NCI-H2081 treated with DMSO at 0.1 percent for 48 hours (cell line): ENCODE data around the gene KDM4F.
"Not testable (repeated sequence)": the region's sequence is repeated elsewhere in the genome, so short reads cannot be mapped to it uniquely, and the experiment has no call there.

ENCODE experiments used
- DNase-seq: peaks from one replicate; lab custom pipeline; 2025; lab: John Stamatoyannopoulos, UW

KDM4F gene

DNA sequence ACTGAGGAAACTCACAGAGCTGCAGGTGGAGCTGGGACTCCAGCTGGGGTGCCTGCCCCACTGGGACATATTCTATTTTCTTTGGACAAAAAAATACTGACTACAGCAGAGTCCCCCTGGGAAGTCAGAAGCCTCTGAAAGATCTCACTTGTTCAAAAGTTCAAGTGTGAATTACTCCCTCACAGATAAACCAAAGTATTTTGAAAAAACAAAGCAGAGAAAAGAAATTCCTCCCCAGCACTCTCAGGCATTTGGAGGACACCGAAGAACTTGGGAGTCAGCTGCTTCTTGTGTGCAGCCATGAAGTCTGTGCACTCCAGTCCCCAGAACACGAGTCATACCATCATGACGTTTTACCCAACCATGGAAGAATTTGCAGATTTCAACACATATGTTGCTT, at the start of gene KDM4F:
TSS of gene KDM4F (plus strand) at position 301 of the 400 bp plus-strand sequence.
- not testable (repeated sequence) for DNase-seq

DNA sequence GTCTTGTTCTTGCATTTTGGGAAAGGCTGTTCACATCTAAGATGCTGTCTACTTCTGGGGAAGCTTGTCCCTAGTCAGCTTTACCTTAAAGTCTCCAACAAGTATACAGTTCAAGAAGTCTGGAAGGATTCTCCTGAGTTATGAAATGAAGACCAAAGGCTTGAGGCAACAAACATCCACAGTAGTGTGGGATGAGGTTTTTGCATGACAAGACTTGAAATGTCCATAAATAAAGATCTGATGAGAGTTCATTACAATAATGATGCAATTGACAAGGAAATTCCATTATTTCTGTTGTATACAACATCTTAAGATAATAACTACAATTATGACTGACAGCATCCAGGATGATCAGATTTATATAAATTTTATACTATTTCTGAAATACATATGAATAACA, 45.5 kb upstream of the KDM4F start:
- no peak for DNase-seq

DNA sequence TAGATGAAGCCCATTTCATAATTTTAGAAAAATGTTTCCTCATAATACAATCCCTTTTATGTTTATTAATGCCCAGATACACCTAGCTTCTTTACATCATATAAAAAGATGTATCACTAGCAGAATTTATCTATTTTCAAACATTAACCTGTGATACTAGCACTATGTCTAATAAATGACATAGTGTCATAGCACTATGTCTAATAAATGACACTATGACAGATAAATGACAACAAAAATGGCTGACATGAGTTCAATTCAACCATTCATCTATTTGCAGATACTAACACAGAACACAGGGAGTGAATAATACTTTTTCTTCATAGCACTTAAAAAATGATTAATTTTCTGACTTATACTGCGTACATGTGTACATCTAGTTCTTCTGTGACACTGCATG, 43.6 kb upstream of the KDM4F start:
- DNase-seq, result no peak

DNA sequence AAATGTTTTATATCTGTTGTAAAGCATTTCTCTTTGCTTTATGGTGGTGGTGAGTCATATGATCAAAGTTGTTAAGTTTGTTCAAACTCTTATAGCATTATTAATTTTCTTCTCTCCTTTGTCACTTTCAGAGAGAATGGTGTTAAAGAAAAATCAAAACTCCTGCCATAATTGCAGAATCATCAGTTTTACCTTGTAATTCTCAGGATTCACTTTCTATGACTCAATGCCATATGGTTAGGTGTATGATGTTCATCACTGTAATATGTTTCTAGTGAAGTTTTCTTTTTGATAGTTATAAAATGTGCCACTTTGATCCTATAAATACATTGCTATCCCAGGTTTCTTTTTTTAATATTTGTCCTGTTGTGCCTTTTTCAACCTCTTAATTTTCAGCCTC, 37.8 kb upstream of the KDM4F start:
- no peak for DNase-seq

DNA sequence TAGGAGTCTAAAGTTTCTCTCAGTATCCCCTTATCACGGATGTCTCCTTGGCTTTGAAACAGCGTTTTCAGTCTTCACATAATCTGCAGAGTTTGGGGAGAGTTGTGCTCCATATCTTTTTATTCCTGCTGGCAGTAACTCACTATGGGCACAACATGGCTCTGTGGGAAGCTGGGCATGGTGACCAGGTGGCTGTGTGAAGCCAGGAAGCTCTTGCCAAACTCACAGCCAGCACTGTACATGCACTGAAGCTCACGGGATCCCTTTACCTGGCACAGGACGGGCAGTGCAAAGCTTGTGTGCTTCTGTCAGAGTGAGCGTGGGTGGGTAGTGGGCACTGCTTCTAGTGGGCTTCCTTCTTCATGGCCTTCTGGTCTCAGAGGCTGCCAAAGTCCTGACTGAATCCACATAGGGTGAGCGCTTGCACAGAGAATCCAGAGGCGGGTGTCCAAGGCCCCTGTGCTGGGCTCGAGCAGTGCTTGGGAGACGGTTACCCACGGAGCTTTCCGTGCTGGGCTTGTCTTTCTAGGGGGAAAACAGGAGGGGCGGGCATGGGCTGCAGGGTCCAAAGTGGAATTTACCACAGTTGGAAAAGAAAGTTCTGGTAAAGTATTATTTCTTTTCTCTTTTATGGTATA, 34.9 kb upstream of the KDM4F start:
- DNase-seq, result no peak

DNA sequence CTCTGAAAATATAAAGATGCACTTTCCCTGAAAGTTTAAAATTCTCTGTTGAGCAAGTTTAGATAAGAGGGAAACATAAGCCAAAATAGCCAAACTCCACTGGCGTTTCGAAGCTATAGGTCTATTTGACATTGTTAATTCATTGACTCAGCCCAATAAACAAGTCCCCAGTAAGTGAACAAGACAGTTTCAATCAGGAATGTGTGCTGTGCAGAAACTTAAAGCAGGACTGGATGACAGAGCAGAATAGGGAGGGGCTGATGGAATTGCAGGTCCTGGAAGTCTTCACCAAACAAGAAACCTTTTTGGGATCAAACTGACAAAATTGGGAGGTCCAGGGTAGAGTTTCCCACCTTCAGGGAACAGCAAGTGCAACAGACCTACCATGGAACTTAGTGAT, 33.1 kb upstream of the KDM4F start:
- DNase-seq, result no peak

DNA sequence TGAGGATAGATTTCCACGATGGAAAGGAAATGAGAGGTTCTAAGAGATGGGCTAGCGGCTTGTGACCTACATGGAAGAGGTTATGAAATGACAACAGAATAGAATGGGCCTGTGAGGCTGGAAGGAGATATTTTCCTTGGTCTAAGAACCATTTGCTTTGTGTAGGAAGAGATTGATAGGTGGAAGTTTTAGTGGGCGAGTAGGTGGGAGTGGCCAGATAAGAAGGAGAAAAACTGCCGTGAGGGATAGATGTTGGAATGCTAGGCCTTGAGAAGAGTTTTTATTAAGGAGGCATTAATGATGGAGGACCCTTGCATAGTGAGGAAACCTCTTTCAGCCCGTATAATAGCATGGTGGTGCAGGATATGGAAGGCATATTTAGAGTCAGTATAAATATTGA, 27.8 kb upstream of the KDM4F start:
- DNase-seq, result not testable (repeated sequence)

DNA sequence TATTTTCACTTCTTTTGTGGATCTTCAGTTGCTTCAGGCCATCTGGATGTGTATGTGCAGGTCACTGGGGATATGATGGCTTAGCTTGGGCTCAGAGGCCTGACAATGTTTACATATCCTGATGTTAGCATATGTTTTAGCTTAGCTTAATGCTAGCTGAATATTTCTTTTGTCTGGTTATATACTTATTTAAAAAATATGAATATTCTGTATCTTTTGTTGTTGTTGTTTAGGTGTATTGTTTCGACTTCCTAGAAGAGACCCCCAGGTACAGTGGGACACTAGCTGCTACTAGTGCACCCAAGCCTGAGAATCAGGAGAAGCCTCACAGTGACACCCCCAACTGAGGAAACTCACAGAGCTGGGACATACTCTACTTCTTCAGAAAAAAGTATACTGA, 24.3 kb upstream of the KDM4F start, which contains the start of gene KDM4E:
TSS of gene KDM4E (plus strand) at position 301 of the 400 bp plus-strand sequence. CDS start 300 bp downstream, outside the sequence.
- DNase-seq, result no peak

DNA sequence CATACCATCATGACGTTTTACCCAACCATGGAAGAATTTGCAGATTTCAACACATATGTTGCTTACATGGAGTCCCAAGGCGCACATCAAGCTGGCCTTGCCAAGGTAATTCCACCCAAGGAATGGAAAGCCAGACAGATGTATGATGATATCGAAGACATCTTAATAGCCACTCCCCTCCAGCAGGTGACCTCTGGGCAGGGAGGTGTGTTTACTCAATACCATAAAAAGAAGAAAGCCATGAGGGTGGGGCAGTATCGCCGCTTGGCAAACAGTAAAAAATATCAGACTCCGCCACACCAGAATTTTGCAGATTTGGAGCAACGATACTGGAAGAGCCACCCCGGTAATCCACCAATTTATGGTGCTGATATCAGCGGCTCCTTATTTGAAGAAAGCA, 23.6 kb upstream of the KDM4F start:
- DNase-seq, result not testable (repeated sequence)

DNA sequence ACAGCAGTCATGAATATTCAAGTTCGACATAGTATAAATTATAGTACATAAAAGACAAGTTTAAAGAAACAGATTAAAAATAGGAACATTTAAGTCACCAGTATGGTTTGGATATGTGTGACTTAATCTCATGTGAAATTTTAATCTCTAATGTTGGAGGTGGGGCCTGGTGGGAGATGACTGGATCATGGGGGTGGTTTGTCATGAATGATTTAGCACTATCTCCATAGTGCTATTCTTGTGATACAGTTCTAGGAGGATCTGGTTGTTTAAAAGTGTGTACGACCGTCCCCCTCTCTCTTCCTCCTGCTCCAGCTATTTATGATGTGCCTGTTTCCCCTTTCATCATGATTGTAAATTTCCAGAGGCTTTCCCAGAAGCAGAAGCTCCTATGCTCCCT, 20.9 kb upstream of the KDM4F start:
- DNase-seq, result no peak

DNA sequence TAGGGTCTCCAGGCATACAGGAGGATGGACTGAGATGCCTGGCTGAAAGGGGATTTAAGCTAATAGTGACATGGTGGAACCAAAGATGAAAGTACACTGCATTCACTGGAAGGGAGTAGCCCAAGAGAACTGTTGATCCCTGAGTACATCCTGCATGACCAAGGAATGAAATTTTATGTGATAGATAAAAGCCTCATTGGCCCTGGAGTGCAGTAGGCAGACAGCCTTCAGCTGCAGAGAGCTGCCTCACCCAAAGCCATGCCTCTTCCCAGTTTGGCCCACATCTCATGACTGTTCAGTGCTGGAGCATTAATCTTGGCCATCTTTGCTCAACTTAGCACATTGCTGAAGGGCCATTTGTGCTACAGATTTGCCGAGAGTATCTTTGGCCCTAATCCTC, 16.2 kb upstream of the KDM4F start:
- DNase-seq, result no peak

DNA sequence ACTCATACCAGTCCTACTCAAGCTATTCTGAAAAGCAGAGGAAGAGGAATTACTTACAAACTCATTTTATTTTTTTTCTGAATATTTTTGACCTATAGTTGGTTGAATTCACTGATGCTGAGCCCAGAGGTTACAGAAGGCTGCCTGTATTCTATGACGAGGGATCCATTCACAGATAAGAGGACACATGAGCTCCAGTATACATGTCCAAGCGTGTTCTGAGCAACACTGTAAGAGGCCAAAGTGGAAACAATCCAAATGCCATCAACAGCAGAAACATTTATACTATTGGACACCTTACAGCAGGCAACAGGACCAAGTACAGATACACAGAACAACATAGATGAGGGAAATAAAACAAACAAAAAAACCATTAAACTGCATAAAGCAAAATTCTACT, 13.9 kb upstream of the KDM4F start:
- DNase-seq, result no peak

DNA sequence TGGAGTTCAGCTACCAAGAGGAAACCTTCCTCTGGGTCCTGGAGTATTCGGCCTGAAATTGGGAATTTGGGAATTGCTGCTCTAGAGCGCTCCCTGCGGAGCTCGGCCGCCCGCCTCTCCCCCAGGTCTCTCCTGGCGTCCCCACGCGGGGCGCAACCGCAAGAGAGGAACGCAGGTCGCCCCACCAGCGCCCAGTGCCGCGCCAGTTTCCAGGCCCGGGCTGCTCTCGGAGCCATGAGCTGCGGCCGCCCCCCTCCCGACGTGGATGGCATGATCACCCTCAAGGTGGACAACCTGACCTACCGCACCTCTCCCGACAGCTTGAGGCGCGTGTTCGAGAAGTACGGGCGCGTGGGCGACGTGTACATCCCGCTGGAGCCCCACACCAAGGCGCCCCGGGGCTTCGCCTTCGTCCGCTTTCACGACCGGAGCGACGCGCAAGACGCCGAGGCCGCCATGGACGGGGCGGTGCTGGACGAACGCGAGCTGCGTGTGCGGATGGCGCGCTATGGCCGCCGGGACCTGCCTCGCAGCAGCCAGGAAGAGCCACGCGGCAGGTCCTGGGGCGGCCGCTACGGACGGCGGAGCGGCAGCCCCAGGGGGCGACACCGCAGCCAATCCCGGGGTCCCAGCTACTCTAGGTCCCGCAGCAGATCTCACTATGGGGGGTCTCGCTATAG, 11.7 kb upstream of the KDM4F start:
- DNase-seq, result not testable (repeated sequence)

DNA sequence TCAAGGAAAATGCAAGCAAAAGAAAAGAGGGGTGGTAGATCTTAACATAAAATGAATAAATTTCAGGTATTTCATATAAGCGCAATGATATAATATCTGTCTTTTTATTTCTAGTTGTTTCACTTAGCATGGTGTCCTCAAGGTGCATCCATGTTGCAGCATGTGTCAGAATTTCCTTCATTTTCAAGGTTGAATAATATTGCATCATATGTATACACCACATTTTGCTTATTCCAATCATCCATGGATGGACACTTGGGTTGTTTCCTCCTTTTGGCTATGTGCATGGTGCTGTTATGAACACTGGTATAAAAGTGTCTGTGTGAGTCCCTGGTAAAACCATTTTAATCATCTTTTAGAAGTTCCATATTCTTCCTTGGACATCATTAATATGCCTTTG, 7.0 kb upstream of the KDM4F start:
- no peak for DNase-seq

DNA sequence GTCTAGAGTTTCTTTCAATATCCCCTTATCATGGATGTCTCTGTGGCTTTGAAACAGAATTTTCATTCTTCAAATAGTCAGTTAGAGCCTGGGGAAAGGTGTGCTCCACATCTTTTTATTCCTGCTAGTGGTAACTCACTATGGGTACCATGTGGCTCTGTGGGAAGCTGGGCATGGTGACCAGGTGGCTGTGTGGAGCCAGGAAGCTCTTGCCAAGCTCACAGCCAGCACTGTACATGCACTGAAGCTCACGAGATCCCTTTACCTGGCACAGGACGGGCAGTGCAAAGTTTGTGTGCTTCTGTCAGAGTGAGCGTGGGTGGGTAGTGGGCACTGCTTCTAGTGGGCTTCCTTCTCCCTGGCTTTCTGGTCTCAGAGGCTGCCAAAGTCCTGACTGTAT, 6.3 kb upstream of the KDM4F start:
- DNase-seq, result no peak

DNA sequence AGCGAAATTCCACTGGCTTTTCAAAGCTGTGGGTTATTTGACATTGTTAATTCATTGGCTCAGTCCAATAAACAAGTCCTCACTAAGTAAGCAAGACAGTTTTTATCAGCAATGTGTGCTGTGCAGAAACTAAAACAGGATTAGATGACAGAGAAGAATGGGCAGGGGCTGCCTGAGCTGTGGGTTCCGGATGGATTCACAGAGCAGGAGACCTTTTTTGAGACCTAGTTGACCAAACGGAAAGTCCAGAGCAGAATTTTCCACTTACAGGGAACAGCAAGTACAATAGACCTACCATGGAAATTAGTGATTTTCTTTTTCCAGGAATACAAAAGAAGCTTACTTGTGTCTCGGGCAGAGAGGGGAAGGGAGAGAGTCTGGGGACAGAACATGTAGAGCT, 5.2 kb upstream of the KDM4F start:
- DNase-seq, result no peak

DNA sequence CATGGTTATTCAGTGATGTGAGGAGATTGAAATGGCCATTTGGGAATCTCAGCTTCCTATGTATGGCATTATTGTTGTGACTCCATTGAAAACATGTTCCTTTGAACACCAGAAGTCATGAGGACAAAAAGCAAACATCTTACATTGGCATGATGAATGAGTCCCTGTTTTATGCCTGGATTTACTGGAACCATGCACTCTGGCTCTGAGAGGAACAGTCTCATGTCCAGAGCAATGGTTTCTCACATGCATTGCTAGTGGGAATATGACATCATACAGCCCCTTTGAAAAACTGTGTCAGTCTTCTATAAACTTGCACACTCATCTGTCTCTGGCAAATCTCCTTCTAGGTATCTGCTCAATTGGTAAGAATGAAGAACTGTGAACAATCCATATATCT, 3.4 kb upstream of the KDM4F start:
- DNase-seq, result no peak

DNA sequence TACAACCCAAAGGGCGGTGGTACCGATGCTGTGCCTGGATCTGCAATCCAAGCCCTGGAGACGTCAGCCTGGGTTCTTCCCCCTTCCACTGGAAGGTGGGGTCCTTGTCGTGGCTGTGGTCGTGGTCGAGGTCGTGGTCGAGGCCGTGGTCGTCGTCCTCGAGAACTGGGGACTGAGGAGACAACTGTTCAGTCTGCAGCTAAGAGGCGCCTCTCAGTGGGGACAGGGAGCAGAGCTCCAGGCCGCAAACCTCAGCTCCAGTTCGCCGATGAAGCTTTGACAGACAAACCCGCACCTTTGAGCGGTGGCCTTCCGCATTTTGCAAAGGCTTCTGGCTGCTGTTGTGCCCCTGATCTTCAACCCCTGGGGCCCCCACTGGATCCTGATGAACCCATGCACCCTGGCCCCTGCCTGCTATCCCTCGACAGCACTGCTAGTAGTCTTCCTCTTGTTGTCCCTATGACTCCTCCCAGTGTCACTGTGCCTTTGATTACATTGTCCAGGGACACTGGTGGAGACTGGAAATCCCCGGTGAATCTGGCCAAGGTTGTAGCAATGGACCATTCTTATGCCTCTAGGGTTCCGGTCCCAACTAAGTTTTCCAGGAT, 1.5 kb downstream of the KDM4F start:
- no peak for DNase-seq

DNA sequence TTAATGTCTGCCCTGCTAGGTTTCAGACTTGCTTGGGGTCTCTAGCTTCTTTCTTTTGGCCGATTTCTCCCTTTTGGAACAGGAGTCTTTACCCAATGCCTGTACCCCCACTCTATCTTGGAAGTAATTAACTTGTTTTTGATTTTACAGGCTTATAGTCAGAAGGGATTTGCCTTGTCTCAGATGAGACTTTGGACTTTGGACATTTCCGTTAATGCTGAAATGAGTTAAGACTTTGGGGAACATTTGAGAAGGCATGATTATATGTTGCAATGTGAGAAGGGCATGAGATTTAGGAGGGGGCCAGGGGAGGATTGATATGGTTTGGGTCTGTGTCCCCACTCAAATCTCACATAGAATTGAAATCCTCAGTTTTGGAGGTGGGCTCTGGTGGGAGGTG, 5.1 kb downstream of the KDM4F start:
- no peak for DNase-seq

DNA sequence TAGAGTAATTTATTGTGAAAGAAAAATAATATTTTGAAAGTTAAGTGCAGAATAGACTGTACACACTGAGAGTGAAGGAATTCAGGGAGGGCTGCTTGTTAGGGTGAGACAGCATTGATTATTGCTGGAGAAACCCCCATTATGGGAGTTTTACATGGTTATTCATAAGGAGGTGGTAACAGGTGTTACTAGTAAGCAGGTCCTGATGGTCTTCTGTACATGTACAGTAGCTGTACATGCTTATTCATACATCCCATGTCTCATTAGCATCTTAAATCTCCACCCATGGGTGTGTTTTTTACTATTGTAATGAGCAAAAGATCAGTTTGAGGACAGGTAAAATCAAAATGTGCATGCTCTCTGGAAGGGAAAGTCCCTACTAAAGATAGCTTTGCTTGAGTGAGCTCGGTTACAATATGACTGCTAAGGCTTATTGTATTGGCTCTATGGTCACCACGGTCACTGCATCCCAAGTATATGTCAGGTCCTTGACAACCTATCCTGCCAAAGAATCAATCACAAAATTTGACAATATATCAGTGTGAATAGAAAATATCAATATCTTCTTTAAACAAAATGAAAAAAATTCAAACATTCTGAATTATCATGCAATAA, 6.2 kb downstream of the KDM4F start:
- DNase-seq, result no peak

DNA sequence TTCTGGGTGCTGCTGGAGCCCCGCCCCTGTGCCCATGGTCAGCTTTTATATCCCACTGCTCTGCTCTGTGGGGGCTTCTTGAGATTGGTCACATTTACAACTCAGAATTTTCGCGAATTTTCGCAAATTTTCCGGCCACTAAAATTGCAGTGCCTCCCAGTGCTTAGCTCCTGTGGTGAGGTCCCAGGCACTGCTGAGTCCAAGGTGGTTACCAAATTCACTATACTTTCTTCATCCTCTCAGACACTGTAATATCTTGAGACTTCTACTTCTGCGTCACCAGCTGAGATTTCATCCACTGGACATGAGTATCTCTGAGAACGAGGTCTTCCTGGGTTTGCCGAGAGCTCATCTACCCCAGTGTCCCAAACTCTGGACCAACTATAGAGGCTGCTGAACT, 8.7 kb downstream of the KDM4F start:
- DNase-seq, result no peak

DNA sequence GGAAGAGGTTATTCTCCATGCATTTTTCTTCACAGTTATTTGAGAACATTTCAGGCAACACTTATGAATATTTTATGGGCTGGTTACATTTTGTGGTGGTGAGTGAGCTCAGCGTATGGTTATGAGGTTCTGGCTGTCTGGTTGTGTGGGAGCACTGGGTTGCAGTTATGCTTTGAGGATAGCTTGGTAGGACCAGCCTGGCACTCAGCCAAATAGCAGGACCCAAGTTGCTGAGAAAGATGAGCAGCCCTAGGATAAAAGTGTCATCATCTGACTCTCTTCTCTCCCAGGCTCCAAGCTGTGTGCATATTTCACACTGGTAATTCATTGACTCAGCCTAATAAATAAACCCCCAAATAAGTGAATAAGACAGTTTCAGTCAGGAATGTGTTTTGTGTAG, 9.4 kb downstream of the KDM4F start:
- no peak for DNase-seq

DNA sequence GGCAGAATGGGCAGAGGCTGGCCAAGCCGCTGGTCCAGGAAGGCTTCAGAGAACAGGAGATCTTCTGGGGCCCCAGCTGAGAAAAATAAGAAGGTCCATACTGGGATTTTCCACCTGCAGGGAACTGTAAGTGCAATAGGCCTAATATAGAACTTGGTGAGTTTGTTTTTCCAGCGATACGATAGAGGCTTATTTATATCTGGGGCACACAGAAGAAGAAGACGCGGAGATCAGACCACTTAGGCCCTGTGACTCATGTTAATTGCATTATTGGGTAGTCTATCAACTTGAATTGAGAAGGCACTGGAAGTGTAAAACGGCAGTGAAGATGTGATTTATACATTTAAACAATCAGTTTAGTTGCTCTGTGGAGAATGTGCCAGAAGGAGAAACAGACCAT, 9.8 kb downstream of the KDM4F start:
- DNase-seq, result no peak
